Right lobe of liver (tissue), 4 donors: ENCODE measurements around the gene LMBRD1.
"Not testable (repeated sequence)": the region's sequence is repeated elsewhere in the genome, so short reads cannot be mapped to it uniquely, and the experiment has no call there.

Experiments
- CTCF ChIP-seq, 4 donors: fragments of 200-600 bp in 3 of 4; fragments of 450-650 bp in 1 of 4; IDR thresholded peaks; one replicate each; pipeline versions ENCODE4 v1.5.1 to v1.8.0; 2016 to 2022; ENCODE audit warnings: antibody characterized with exemption in 4 of 4, mild to moderate bottlenecking in 2 of 4
- POLR2A ChIP-seq: fragments of 450-650 bp; IDR thresholded peaks from one replicate; pipeline ENCODE4 v1.6.1; 2017; ENCODE audit warnings: antibody characterized with exemption, mild to moderate bottlenecking
- donor health status: DM: no; HTN: no; CAD: no.
- donor health status: DM: no; HTN: no; CAD: no.
- donor health status: DM: no; HTN: yes; CAD: no.

- not testable (repeated sequence) for TF ChIP-seq POLR2A; CTCF (IDR thresholded peaks at IDR 0.05)
These were observed 130.0 kb downstream of the LMBRD1 start for GRCh38 chr6:69666779-69667178.
